DND-41 (cell line): ENCODE results near the gene SLC24A3.

Source experiments
- EZH2 ChIP-seq: IDR thresholded peaks from 3 replicates; pipeline ENCODE4 v1.6.1; 2012; ENCODE audit warnings: borderline replicate concordance, low read depth, mild to moderate bottlenecking, moderate library complexity, low read length, inconsistent platforms; ENCODE audit not compliant: severe bottlenecking
- TF ChIP-seq, protein P1 (sequence below): IDR thresholded peaks from 2 replicates; pipeline ENCODE4 v1.5.1; 2012; ENCODE audit warnings: borderline replicate concordance, low read length, moderate library complexity, mild to moderate bottlenecking; ENCODE audit not compliant: poor library complexity, severe bottlenecking; ENCODE audit errors: extremely low read depth

DNA sequence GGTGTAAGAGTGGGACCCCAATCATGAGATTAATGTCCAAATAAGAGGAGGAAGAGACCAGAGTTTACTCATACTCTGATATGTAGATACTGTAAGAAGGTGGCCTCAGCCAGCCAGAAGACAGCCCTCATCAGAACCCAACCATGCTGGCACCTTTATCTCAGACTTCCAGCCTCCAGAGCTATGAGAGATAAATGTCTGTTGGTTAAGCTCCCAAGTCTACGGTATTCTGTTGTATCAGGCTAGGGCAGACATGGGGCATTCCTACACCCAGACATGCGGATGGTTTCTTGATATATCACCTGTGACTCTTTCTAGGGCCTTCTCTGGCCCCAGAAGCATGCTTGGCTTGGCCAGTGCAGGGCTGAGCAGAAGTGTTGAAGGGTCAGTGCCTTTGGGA is 298.2 kb downstream of the SLC24A3 start:
- TF ChIP-seq, protein P1, sequence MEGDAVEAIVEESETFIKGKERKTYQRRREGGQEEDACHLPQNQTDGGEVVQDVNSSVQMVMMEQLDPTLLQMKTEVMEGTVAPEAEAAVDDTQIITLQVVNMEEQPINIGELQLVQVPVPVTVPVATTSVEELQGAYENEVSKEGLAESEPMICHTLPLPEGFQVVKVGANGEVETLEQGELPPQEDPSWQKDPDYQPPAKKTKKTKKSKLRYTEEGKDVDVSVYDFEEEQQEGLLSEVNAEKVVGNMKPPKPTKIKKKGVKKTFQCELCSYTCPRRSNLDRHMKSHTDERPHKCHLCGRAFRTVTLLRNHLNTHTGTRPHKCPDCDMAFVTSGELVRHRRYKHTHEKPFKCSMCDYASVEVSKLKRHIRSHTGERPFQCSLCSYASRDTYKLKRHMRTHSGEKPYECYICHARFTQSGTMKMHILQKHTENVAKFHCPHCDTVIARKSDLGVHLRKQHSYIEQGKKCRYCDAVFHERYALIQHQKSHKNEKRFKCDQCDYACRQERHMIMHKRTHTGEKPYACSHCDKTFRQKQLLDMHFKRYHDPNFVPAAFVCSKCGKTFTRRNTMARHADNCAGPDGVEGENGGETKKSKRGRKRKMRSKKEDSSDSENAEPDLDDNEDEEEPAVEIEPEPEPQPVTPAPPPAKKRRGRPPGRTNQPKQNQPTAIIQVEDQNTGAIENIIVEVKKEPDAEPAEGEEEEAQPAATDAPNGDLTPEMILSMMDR, result no peak
- no peak for TF ChIP-seq EZH2
